IMR-90 (cell line): ENCODE results near the gene ZNF691. TPM values are rescaled to one million over a fixed set of nuclear protein-coding genes. Genes with fewer than 3 reads are reported as not detected.

Source experiments
- ATAC-seq: fragments of 200-7000 bp; cut with Tn5 transposase; 2 replicates; pipeline ENCODE4 v1.9.1; 2020; ENCODE audit warnings: low read depth, mild to moderate bottlenecking, moderate library complexity
- BruUV-seq: library from RNA; stranded (reverse); fragments of 400-500 nt; replicated peaks from 2 replicates; lab custom pipeline; 2021; lab: Mats Ljungman, UMichigan
- CTCF ChIA-PET: fragments of 300-600 bp; formaldehyde crosslinking; extraction: SDS; loops from one replicate; lab custom pipeline; 2021; ENCODE audit warnings: antibody characterized with exemption; lab: Yijun Ruan, JAX
- POLR2A ChIA-PET: fragments of 300-600 bp; sonication (Branson Sonifier 250); formaldehyde crosslinking; loops from one replicate; lab custom pipeline; 2022; ENCODE audit warnings: antibody characterized with exemption; ENCODE audit not compliant: unreplicated experiment; lab: Charles Lee
- DNase-seq: peaks from one replicate; pipeline ENCODE4 v3.0.0; 2013
- H2AFZ ChIP-seq: replicated peaks from 2 replicates; pipeline ENCODE3; 2013; ENCODE audit warnings: low read length, mild to moderate bottlenecking; ENCODE audit not compliant: poor library complexity
- H2AK5ac ChIP-seq: 2 replicates; pipeline ENCODE4 v1.6.1; 2013; ENCODE audit warnings: low read depth, low read length, inconsistent platforms
- H2AK9ac ChIP-seq: replicated peaks from 2 replicates; pipeline ENCODE3; 2013; ENCODE audit warnings: mild to moderate bottlenecking, low read depth, low read length, moderate library complexity; ENCODE audit not compliant: poor library complexity
- H2BK120ac ChIP-seq: 2 replicates; pipeline ENCODE4 v1.6.1; 2013; ENCODE audit warnings: low read depth, low read length, inconsistent platforms
- H2BK15ac ChIP-seq: 3 replicates; pipeline ENCODE4 v1.6.1; 2013; ENCODE audit warnings: low read depth, low read length, inconsistent platforms
- H2BK20ac ChIP-seq: 2 replicates; pipeline ENCODE4 v1.6.1; 2013; ENCODE audit warnings: low read depth, mild to moderate bottlenecking, inconsistent platforms, low read length, moderate library complexity
- H2BK5ac ChIP-seq: 2 replicates; pipeline ENCODE4 v1.6.1; 2013; ENCODE audit warnings: mild to moderate bottlenecking, low read depth, low read length, inconsistent platforms; ENCODE audit not compliant: poor library complexity, severe bottlenecking
- H3K14ac ChIP-seq: replicated peaks from 2 replicates; pipeline ENCODE4 v1.6.1; 2013; ENCODE audit warnings: low read depth, low read length, inconsistent platforms
- H3K18ac ChIP-seq: 2 replicates; pipeline ENCODE4 v1.6.1; 2013; ENCODE audit warnings: low read depth, low read length, control low read depth
- H3K23ac ChIP-seq: 2 replicates; pipeline ENCODE4 v1.6.1; 2013; ENCODE audit warnings: low read depth, low read length, inconsistent platforms
- H3K27ac ChIP-seq: 2 replicates; pipeline ENCODE4 v1.5.1; 2013; ENCODE audit warnings: mild to moderate bottlenecking, control low read depth, low read length; ENCODE audit not compliant: insufficient read depth
- H3K27me3 ChIP-seq: 2 replicates; pipeline ENCODE4 v1.6.1; 2013; ENCODE audit warnings: low read length; ENCODE audit not compliant: control insufficient read depth, insufficient read depth
- H3K36me3 ChIP-seq: 2 replicates; pipeline ENCODE4 v1.6.1; 2013; ENCODE audit warnings: low read length, mixed read lengths; ENCODE audit not compliant: control insufficient read depth, insufficient read depth
- H3K4ac ChIP-seq: 2 replicates; pipeline ENCODE4 v1.6.1; 2013; ENCODE audit warnings: low read depth, low read length, inconsistent platforms
- H3K4me1 ChIP-seq: 2 replicates; pipeline ENCODE4 v1.6.1; 2013; ENCODE audit warnings: low read length, mixed read lengths; ENCODE audit not compliant: control insufficient read depth, insufficient read depth
- H3K4me2 ChIP-seq: 2 replicates; pipeline ENCODE4 v1.6.1; 2013; ENCODE audit warnings: low read depth, mild to moderate bottlenecking, control low read depth, low read length, moderate library complexity
- H3K4me3 ChIP-seq: 2 replicates; pipeline ENCODE4 v1.5.1; 2013; ENCODE audit warnings: low read depth, mild to moderate bottlenecking, control low read depth, low read length, moderate library complexity; ENCODE audit not compliant: insufficient read depth
- H3K56ac ChIP-seq: 2 replicates; pipeline ENCODE4 v1.6.1; 2013; ENCODE audit warnings: low read length, inconsistent platforms; ENCODE audit not compliant: insufficient read depth; ENCODE audit errors: extremely low read depth
- H3K79me1 ChIP-seq, 2 experiments: 2 replicates each; pipeline ENCODE4 v1.6.1; 2013; ENCODE audit warnings: low read length in 2 of 2, inconsistent platforms in 1 of 2, low read depth in 1 of 2
- H3K9ac ChIP-seq: 2 replicates; pipeline ENCODE4 v1.6.1; 2013; ENCODE audit warnings: low read depth, low read length, control low read depth
- H3K9me1 ChIP-seq: 2 replicates; pipeline ENCODE4 v1.6.1; 2013; ENCODE audit warnings: low read length, inconsistent platforms; ENCODE audit not compliant: insufficient read depth
- H3K9me3 ChIP-seq: 2 replicates; pipeline ENCODE4 v1.6.1; 2013; ENCODE audit warnings: low read length; ENCODE audit not compliant: control insufficient read depth, insufficient read depth
- H4K20me1 ChIP-seq: 2 replicates; pipeline ENCODE4 v1.6.1; 2013; ENCODE audit warnings: low read length, inconsistent platforms; ENCODE audit not compliant: insufficient read depth
- H4K5ac ChIP-seq: 2 replicates; pipeline ENCODE4 v1.6.1; 2013; ENCODE audit warnings: mild to moderate bottlenecking, low read depth, low read length, control low read depth
- H4K8ac ChIP-seq, 2 experiments: 2 replicates each; pipeline ENCODE4 v1.6.1; 2013; ENCODE audit warnings: low read depth in 2 of 2, low read length in 2 of 2, control low read depth in 1 of 2, inconsistent platforms in 1 of 2
- H4K91ac ChIP-seq: 2 replicates; pipeline ENCODE4 v1.6.1; 2013; ENCODE audit warnings: low read depth, low read length, inconsistent platforms; ENCODE audit not compliant: insufficient read depth
- BHLHE40 ChIP-seq: fragments of 150-350 bp; IDR thresholded peaks from 2 replicates; pipeline ENCODE4 v1.6.1; 2016; ENCODE audit warnings: mild to moderate bottlenecking, low read depth, low read length
- CEBPB ChIP-seq: IDR thresholded peaks from 2 replicates; pipeline ENCODE4 v1.6.1; 2012; ENCODE audit warnings: low read depth, low read length, improper control_type of control experiment
- FOS ChIP-seq: fragments of 150-350 bp; IDR thresholded peaks from 2 replicates; pipeline ENCODE4 v1.6.1; 2016; ENCODE audit warnings: low read depth, low read length
- MXI1 ChIP-seq: IDR thresholded peaks from 2 replicates; pipeline ENCODE4 v1.6.1; 2012; ENCODE audit warnings: low read depth, mild to moderate bottlenecking, low read length, moderate library complexity, borderline replicate concordance
- POLR2A ChIP-seq: IDR thresholded peaks from 2 replicates; pipeline ENCODE4 v1.6.1; 2012; ENCODE audit warnings: mild to moderate bottlenecking, low read depth, low read length
- RCOR1 ChIP-seq: IDR thresholded peaks from 2 replicates; pipeline ENCODE4 v1.6.1; 2012; ENCODE audit warnings: mild to moderate bottlenecking, low read length, improper control_type of control experiment; ENCODE audit not compliant: insufficient replicate concordance
- dilution Hi-C: fragments of 300-500 bp; cut with HindIII; formaldehyde crosslinking; loops from one replicate; pipeline ENCODE4 v1.14.3; 2018; ENCODE audit warnings: low sequenced_read_pairs; ENCODE audit not compliant: unreplicated experiment
- in situ Hi-C: fragments of 300-500 bp; cut with MboI; formaldehyde crosslinking; loops from 3 replicates; pipeline ENCODE4 v1.14.3; 2019; ENCODE audit warnings: low sequenced_read_pairs, inconsistent platforms, mixed read lengths
- intact Hi-C: fragments of 100-400 bp; cut with micrococcal nuclease; formaldehyde crosslinking; loops from 2 replicates; pipeline ENCODE4 v1.10.0; 2022
- polyA plus RNA-seq, 3 experiments: library from polyadenylated mRNA; depleted of rRNA; stranded (reverse); fragments of >200 nt; gene quantifications; 2 replicates each; pipeline ENCODE4 v1.2.3, GENCODE V29; 2012; ENCODE audit warnings: low replicate concordance in 1 of 3
- total RNA-seq: library from RNA; depleted of rRNA; stranded (reverse); fragments of >200 nt; gene quantifications from 2 replicates; pipeline ENCODE4 v1.2.3, GENCODE V29; 2012

Gene ZNF691
- total and polyA plus RNA-seq, 2 of the 4 experiments (the other 2 are of a cell fraction): 6.8 to 13.6 TPM

DNA sequence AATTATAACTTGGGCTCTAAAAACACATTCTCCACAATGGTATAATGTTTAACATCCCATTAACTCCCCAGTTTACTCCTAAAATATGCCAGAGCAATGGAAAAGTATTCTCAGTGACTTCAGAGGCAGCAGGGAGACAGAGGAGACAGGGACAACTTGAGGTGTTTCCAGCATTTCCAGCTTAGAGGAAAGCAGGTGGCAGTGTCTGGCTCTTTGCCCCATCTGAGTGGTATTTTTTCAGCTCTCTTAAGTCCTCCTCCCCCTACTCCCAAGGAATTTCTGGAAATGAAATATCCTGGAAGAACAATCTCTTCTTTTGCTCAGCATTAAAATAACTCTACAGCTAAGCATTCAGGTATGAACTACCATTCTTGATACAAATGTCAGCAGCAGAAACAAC is 40.2 kb upstream of the ZNF691 start:
- Histone ChIP-seq H4K5ac (no peak overlapping the region), H2BK120ac (no peak overlapping the region), H3K9ac (no peak overlapping the region), H3K27me3 (no peaks in the 10 kb centered on the region), H2AK5ac (no peak overlapping the region), H3K14ac (no peak overlapping the region), H2BK20ac (no peak overlapping the region), H3K36me3 (peaks cover 3% of the 10 kb centered on the region), H3K9me3 (no peaks in the 10 kb centered on the region), H2AK9ac (no peak overlapping the region), H3K4me2 (no peak overlapping the region), H3K4me3 (no peak overlapping the region), H3K79me1 (peaks cover 0 to 1% of the 10 kb centered on the region in 2 experiments; a peak in 1 of 4 replicates), H4K20me1 (no peaks in the 10 kb centered on the region), H2BK5ac (no peak overlapping the region), H4K91ac (no peak overlapping the region), H3K4me1 (peaks cover 7% of the 10 kb centered on the region), H4K8ac (no peak overlapping the region), H3K9me1 (0 out of 2 replicates have a peak, but pooled peaks cover 2% of the 10 kb centered on the region), H2AFZ (no peak overlapping the region), H3K27ac (no peak overlapping the region), H3K23ac (no peak overlapping the region), H2BK15ac (no peak overlapping the region), H3K4ac (no peak overlapping the region), H3K18ac (no peak overlapping the region), H3K56ac (no peak overlapping the region)
- TF ChIP-seq FOS: no peak
- TF ChIP-seq CEBPB: no peak
- TF ChIP-seq BHLHE40: no peak
- no peak for TF ChIP-seq POLR2A
- TF ChIP-seq RCOR1: no peak
- TF ChIP-seq MXI1: no peak
- in situ Hi-C loops (no loop called here), dilution Hi-C loops (no loop called here), intact Hi-C loops (no loop called here)
- ATAC-seq: no peak; the same call in 1 of the 2 replicates
- BruUV-seq: no TSS peak
- POLR2A ChIA-PET: interaction anchor here (0.6 kb wide), 1 partner anchor 9 kb away, joined by 4 read pairs; no protein-coding TSS in a partner anchor
- no peak for DNase-seq
- CTCF ChIA-PET: interaction anchor here (0.5 to 1.2 kb wide), 2 partner anchors 15 to 44 kb away, joined by 3 to 6 read pairs; no protein-coding TSS in a partner anchor
